Stimulated activated CD4-positive, alpha-beta T cell treated with anti-CD3 and anti-CD28 coated beads, TNF-alpha, amount 100 ng/mL, for 1 hour (primary cell): ENCODE results near the gene FOXN4.

Source experiments
- DNase-seq, 3 donors: peaks; one replicate each; pipeline ENCODE4 v3.0.0-alpha.2; 2020; ENCODE audit warnings: low read depth in 3 of 3, low spot score in 1 of 3

The FOXN4 gene

GRCh38 chr12:109305547-109305946 lies 3.5 kb downstream of the FOXN4 start:
- DNase-seq: no peak

GRCh38 chr12:109304485-109304884 lies 4.6 kb downstream of the FOXN4 start:
- no peak for DNase-seq

- no peak for DNase-seq
Measured at GRCh38 chr12:109302770-109303169, 6.3 kb downstream of the FOXN4 start.

- DNase-seq: no peak
Measured at GRCh38 chr12:109302358-109302757, 6.7 kb downstream of the FOXN4 start.

GRCh38 chr12:109301643-109302168 lies 7.4 kb downstream of the FOXN4 start:
- DNase-seq: no peak

GRCh38 chr12:109299849-109300248 lies 9.2 kb downstream of the FOXN4 start:
- no peak for DNase-seq

GRCh38 chr12:109296431-109296830 lies 12.7 kb downstream of the FOXN4 start:
- DNase-seq: no peak

- no peak for DNase-seq
Measured at GRCh38 chr12:109295764-109296425, 13.2 kb downstream of the FOXN4 start.

GRCh38 chr12:109294286-109294796 lies 14.7 kb downstream of the FOXN4 start:
- no peak for DNase-seq

- DNase-seq: no peak
Measured at GRCh38 chr12:109293106-109293505, 16.0 kb downstream of the FOXN4 start.

- DNase-seq: no peak
Measured at GRCh38 chr12:109292342-109292711, 16.8 kb downstream of the FOXN4 start.

GRCh38 chr12:109291521-109292341 lies 17.4 kb downstream of the FOXN4 start:
- no peak for DNase-seq

GRCh38 chr12:109291117-109291516 lies 18.0 kb downstream of the FOXN4 start:
- DNase-seq: no peak

GRCh38 chr12:109290061-109290460 lies 19.0 kb downstream of the FOXN4 start:
- no peak for DNase-seq

- DNase-seq: no peak
Measured at GRCh38 chr12:109289551-109289950, 19.5 kb downstream of the FOXN4 start.

GRCh38 chr12:109289004-109289403 lies 20.1 kb downstream of the FOXN4 start:
- DNase-seq: no peak

GRCh38 chr12:109288571-109288970 lies 20.5 kb downstream of the FOXN4 start:
- no peak for DNase-seq

GRCh38 chr12:109287811-109288469 lies 21.1 kb downstream of the FOXN4 start:
- DNase-seq: no peak

GRCh38 chr12:109287181-109287580 lies 21.9 kb downstream of the FOXN4 start:
- no peak for DNase-seq

- DNase-seq: no peak
Measured at GRCh38 chr12:109286652-109287051, 22.4 kb downstream of the FOXN4 start.

GRCh38 chr12:109286252-109286651 lies 22.8 kb downstream of the FOXN4 start:
- DNase-seq: no peak

- DNase-seq: no peak
Measured at GRCh38 chr12:109284392-109284791, 24.7 kb downstream of the FOXN4 start.
